Stomach (tissue), 9 donors: Measurements from ENCODE around the gene MSH6. TPM values are rescaled to one million over a fixed set of nuclear protein-coding genes. Genes with fewer than 3 reads are reported as not detected.

Source experiments
- DNase-seq, 2 donors: peaks; one replicate each; pipeline versions ENCODE4 v3.0.0 to v3.0.0-alpha.2; 2013 to 2019
- H3K27ac ChIP-seq, 5 donors: fragments of 200-600 bp in 4 of 5; sonication (generic) in 4 of 5; one replicate each; pipeline ENCODE4 v1.5.1; 2013 to 2019; ENCODE audit warnings: mild to moderate bottlenecking in 1 of 5, moderate library complexity in 1 of 5
- H3K27me3 ChIP-seq, 3 donors: fragments of 200-600 bp; sonication (generic); one replicate each; pipeline ENCODE4 v1.5.1; 2017 to 2019; ENCODE audit warnings: mixed run types in 1 of 3
- H3K36me3 ChIP-seq, 4 donors: fragments of 200-600 bp; sonication (generic); 1 replicate in 3 of 4; 2 replicates in 1 of 4; pipeline ENCODE4 v1.5.1; 2016 to 2019
- H3K4me1 ChIP-seq, 4 donors: fragments of 200-600 bp; sonication (generic); one replicate each; pipeline ENCODE4 v1.5.1; 2016 to 2019
- H3K4me3 ChIP-seq, 4 donors: fragments of 200-600 bp; sonication (generic) in 3 of 4; one replicate each; pipeline ENCODE4 v1.5.1; 2016 to 2019; ENCODE audit warnings: mild to moderate bottlenecking in 1 of 4
- H3K9me3 ChIP-seq, 4 donors: fragments of 200-600 bp; sonication (generic); one replicate each; pipeline ENCODE4 v1.5.1; 2016 to 2019
- CTCF ChIP-seq, 7 experiments: fragments of 450-650 bp in 4 of 7; fragments of 200-600 bp in 3 of 7; sonication (generic) in 3 of 7; IDR thresholded peaks; one replicate each; pipeline ENCODE4 v1.5.1; 2016 to 2019; ENCODE audit warnings: antibody characterized with exemption in 7 of 7, control low read depth in 2 of 7, mild to moderate bottlenecking in 1 of 7
- EP300 ChIP-seq: sonication (generic); formaldehyde crosslinking; IDR thresholded peaks from one replicate; pipeline ENCODE4 v1.6.1; 2017; ENCODE audit warnings: antibody characterized with exemption
- POLR2A ChIP-seq, 4 donors: fragments of 450-650 bp; IDR thresholded peaks; one replicate each; pipeline ENCODE4 v1.6.1; 2016; ENCODE audit warnings: antibody characterized with exemption in 4 of 4, control low read depth in 2 of 4, mild to moderate bottlenecking in 1 of 4, moderate library complexity in 1 of 4
- POLR2AphosphoS5 ChIP-seq, 3 donors: sonication (generic); formaldehyde crosslinking; IDR thresholded peaks; one replicate each; pipeline ENCODE4 v1.6.1; 2016; ENCODE audit warnings: antibody characterized with exemption in 3 of 3
- WGBS, 5 donors: extraction: QIAGEN DNeasy Blood & Tissue Kit in 3 of 5; methylation state at CpG; one replicate each; pipeline versions ENCODE4 v1.1.5 to v1.1.7; 2013 to 2018; 5-methylcytosine and 5-hydroxymethylcytosine counted together
- intact Hi-C: fragments of 100-400 bp; cut with DNase I; formaldehyde crosslinking; loops from one replicate; pipeline ENCODE4 v1.15.1; 2023; ENCODE audit warnings: low total_unique reads
- polyA plus RNA-seq, 3 donors: library from polyadenylated mRNA; stranded (reverse); fragments of 200-250 nt; gene quantifications; one replicate each; pipeline ENCODE4 v1.2.3, GENCODE V29; 2013
- total RNA-seq, 5 donors: library from RNA; depleted of rRNA; stranded (reverse); fragments of >200 nt; gene quantifications; one replicate each; pipeline versions ENCODE4 v1.1.0 to v1.2.3, GENCODE V29; 2014 to 2016
- donor health status: healthy with polysubstance abuse.
- donor health status: Bipolar disorder and iron deficiency.
- donor health status: healthy.

The MSH6 gene
- total and polyA plus RNA-seq, 8 donors: 5.7 to 45.7 (median 9.1) TPM

- no peak for DNase-seq
- TF ChIP-seq POLR2AphosphoS5 (IDR thresholded peaks at IDR 0.05) (no peak), EP300 (no peak), CTCF (IDR thresholded peaks at IDR 0.05) (no peak), POLR2A (IDR thresholded peaks at IDR 0.05) (no peak)
- no peaks in the 10 kb centered on the region for H3K36me3 ChIP-seq
- H3K27ac ChIP-seq: no peak overlapping the region
- intact Hi-C loops: no loop called here
- no peaks in the 10 kb centered on the region for H3K27me3 ChIP-seq
- 62 to 89% (median 78%) methylated on average over 3 of the region's 3 CpGs for WGBS, 5 donors
- no peaks in the 10 kb centered on the region for H3K4me1 ChIP-seq
- H3K9me3 ChIP-seq: no peaks in the 10 kb centered on the region
- H3K4me3 ChIP-seq: no peak overlapping the region
Measured at GRCh38 chr2:47737191-47737975, 45.6 kb upstream of the MSH6 start.

DNA sequence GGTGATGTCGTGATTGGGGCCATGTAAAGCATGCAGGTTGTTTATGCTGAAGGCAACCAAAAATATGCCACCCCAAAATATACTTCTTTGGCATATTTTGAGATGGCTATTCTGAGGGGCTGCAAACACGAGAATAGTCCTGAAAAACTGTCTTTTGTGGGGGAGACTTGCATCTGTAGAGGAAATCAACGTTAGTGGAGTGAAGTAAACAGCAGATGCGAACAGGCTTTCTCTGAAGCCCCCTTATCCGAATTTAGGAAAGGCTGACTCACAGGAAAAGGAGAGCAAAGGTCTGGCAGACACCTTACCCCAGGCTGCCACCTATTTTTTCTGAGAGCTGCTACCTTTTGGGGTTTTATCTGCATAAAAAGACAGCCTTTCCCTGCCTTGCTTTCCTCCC is 44.6 kb upstream of the MSH6 start:
- TF ChIP-seq EP300 (no peak), CTCF (IDR thresholded peaks at IDR 0.05) (no peak), POLR2A (IDR thresholded peaks at IDR 0.05) (no peak), POLR2AphosphoS5 (IDR thresholded peaks at IDR 0.05) (no peak)
- DNase-seq: no peak
- Histone ChIP-seq H3K27me3 (no peaks in the 10 kb centered on the region), H3K27ac (no peak overlapping the region), H3K4me1 (no peaks in the 10 kb centered on the region), H3K36me3 (no peaks in the 10 kb centered on the region), H3K4me3 (no peak overlapping the region), H3K9me3 (no peaks in the 10 kb centered on the region)
- intact Hi-C loops: no loop called here
- 55 to 73% (median 67%) methylated on average over 5 of the region's 5 CpGs for WGBS, 5 donors

GRCh38 chr2:47741101-47741500 is 41.8 kb upstream of the MSH6 start:
- no peaks in the 10 kb centered on the region for H3K9me3 ChIP-seq
- no peaks in the 10 kb centered on the region for H3K27me3 ChIP-seq
- no peaks in the 10 kb centered on the region for H3K4me1 ChIP-seq
- DNase-seq: no peak
- TF ChIP-seq POLR2AphosphoS5 (IDR thresholded peaks at IDR 0.05): no peak
- TF ChIP-seq EP300: no peak
- TF ChIP-seq POLR2A (IDR thresholded peaks at IDR 0.05): no peak
- no peak for TF ChIP-seq CTCF (IDR thresholded peaks at IDR 0.05)
- intact Hi-C loops: no loop called here
- H3K36me3 ChIP-seq: no peaks in the 10 kb centered on the region
- 45 to 54% (median 47%) methylated on average over 3 of the region's 3 CpGs for WGBS, 5 donors
- no peak overlapping the region for H3K27ac ChIP-seq
- no peak overlapping the region for H3K4me3 ChIP-seq

DNA sequence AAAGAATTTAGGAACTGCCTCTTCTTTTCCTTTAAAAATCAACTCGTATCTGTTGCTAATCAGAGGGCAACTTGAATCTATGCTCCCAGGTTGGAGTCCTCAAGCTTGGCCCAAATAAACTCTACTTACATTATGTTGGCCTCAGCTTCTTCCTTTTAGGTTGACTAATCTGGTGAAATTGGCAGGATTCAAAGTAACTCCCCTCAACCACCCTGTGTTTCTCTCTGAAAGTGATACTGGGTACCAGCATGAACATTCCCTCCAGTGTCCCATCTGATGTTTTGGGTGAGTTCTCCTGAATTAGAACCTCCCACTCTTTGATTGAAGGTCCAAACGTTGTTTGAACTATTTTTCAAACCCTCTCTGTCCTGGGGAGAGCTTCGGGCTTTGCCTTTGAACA is 41.3 kb upstream of the MSH6 start:
- Histone ChIP-seq H3K4me1 (no peaks in the 10 kb centered on the region), H3K27me3 (no peaks in the 10 kb centered on the region), H3K27ac (no peak overlapping the region), H3K36me3 (no peaks in the 10 kb centered on the region), H3K9me3 (peaks cover 0 to 1% (median under 1%) of the 10 kb centered on the region in 4 donors), H3K4me3 (no peak overlapping the region)
- intact Hi-C loops: no loop called here
- WGBS, 5 donors: 39 to 45% (median 41%) methylated on average over 3 of the region's 3 CpGs
- TF ChIP-seq CTCF (IDR thresholded peaks at IDR 0.05) (no peak), EP300 (no peak), POLR2A (IDR thresholded peaks at IDR 0.05) (no peak), POLR2AphosphoS5 (IDR thresholded peaks at IDR 0.05) (no peak)
- no peak for DNase-seq
